IPS DF 6.9 (cell line): Measurements from ENCODE around the gene VWA8.
"Not testable (repeated sequence)": the region's sequence is repeated elsewhere in the genome, so short reads cannot be mapped to it uniquely, and the experiment has no call there.

Source experiments
- DNase-seq: peaks from one replicate; pipeline ENCODE4 v3.0.0-alpha.2; 2013; ENCODE audit warnings: low read depth, low spot score
- H3K27ac ChIP-seq: one replicate; pipeline ENCODE4 v1.5.1; 2013; ENCODE audit warnings: low read length, control low read depth
- H3K27me3 ChIP-seq: 2 replicates; pipeline ENCODE4 v1.6.1; 2013; ENCODE audit warnings: mild to moderate bottlenecking, low read length; ENCODE audit not compliant: control insufficient read depth, insufficient read depth
- H3K36me3 ChIP-seq: 2 replicates; pipeline ENCODE4 v1.6.1; 2013; ENCODE audit warnings: low read length; ENCODE audit not compliant: control insufficient read depth, insufficient read depth
- H3K4me1 ChIP-seq: 2 replicates; pipeline ENCODE4 v1.6.1; 2013; ENCODE audit warnings: low read length; ENCODE audit not compliant: control insufficient read depth, insufficient read depth
- H3K4me3 ChIP-seq: 2 replicates; pipeline ENCODE4 v1.5.1; 2013; ENCODE audit warnings: mild to moderate bottlenecking, low read length
- H3K9me3 ChIP-seq: 2 replicates; pipeline ENCODE4 v1.6.1; 2013; ENCODE audit warnings: low read length, inconsistent platforms; ENCODE audit not compliant: control insufficient read depth, insufficient read depth
- WGBS: extraction: QIAGEN DNeasy Blood & Tissue Kit; methylation state at CpG from one replicate; pipeline ENCODE4 v1.1.7; 2013; ENCODE audit warnings: mixed read lengths, missing lambda C conversion rate; ENCODE audit not compliant: insufficient read length, insufficient coverage; 5-methylcytosine and 5-hydroxymethylcytosine counted together

Gene VWA8

DNA sequence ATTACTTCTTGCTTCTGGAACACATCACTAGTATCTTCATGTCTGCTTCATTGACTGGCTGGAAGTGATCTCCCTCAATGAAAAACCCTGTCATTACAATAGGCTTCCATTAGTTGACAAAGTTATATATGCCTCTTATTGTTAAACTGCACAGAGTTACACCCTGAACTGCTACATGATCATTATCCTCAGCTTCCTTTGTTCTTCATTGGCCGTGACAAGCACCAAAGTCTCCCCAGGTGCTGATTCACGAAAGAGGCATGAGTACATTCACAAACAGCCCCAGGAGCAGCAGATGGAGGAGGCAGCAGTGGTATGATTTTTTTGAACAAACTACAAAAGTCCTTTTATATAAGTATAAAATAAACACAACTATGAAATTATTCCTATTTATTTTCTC lies 51.4 kb downstream of the VWA8 start:
- Histone ChIP-seq H3K27ac (no peak overlapping the region), H3K4me1 (no peaks in the 10 kb centered on the region), H3K36me3 (no peaks in the 10 kb centered on the region), H3K4me3 (no peak overlapping the region), H3K27me3 (no peaks in the 10 kb centered on the region), H3K9me3 (no peaks in the 10 kb centered on the region)
- no peak for DNase-seq
- no CpG with 5 or more reads among the region's 2 CpGs for WGBS

DNA sequence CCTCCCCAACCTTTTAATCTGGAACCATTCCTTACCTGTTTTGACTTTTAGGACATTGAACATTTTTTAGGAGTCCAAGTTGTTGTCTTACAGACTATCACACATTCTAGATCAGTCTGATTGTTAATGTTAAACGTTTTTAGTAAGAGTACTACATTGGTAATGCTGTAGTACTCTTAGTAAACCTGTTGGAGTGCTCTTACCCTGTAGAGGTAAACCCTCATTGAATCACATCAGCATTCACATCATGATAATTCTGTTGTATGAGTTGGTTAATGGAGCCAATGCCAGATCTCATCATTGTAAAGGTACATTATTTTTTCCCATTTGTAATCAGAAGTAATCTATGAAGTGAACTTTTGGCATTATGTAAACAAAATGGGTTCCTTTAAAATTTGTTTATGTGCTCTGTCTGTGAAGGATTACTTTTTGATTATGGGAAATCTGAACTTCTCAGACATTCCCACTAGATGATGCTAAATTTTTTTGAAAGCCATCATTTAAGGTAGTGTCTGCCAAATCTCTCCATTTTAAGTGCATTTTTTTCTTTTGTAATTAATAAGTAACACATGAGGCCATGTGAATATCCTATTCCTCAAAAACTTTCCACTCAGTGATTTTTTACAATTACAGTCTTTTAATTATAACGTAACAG lies 55.2 kb downstream of the VWA8 start:
- H3K4me3 ChIP-seq, result no peak overlapping the region
- no peak overlapping the region for H3K27ac ChIP-seq
- H3K4me1 ChIP-seq, result no peaks in the 10 kb centered on the region
- no peak for DNase-seq
- H3K27me3 ChIP-seq, result no peaks in the 10 kb centered on the region
- no peaks in the 10 kb centered on the region for H3K9me3 ChIP-seq
- no peaks in the 10 kb centered on the region for H3K36me3 ChIP-seq
- no CpG with 5 or more reads among the region's 2 CpGs for WGBS

DNA sequence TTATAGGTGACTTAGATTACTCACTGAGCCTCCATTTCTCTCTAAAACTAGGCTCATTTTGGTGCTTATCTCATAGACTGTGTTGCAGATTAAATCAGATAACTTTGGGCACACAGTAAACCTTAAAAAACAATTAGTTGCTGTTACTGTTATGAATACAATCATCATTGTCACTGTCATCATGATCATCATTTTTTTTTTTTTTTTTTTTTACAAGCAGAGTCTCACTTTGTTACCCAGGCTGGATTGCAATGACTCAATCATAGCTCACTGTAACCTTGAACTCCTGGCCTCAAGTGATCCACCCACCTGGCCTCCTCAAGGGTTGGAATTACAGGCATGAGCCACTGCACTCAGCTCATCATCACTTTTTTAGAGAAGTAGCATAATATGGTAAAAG lies 60.0 kb downstream of the VWA8 start:
- no peak for DNase-seq
- Histone ChIP-seq H3K9me3 (no peaks in the 10 kb centered on the region), H3K4me1 (no peaks in the 10 kb centered on the region), H3K27ac (no peak overlapping the region), H3K36me3 (no peaks in the 10 kb centered on the region), H3K27me3 (no peaks in the 10 kb centered on the region), H3K4me3 (no peak overlapping the region)

DNA sequence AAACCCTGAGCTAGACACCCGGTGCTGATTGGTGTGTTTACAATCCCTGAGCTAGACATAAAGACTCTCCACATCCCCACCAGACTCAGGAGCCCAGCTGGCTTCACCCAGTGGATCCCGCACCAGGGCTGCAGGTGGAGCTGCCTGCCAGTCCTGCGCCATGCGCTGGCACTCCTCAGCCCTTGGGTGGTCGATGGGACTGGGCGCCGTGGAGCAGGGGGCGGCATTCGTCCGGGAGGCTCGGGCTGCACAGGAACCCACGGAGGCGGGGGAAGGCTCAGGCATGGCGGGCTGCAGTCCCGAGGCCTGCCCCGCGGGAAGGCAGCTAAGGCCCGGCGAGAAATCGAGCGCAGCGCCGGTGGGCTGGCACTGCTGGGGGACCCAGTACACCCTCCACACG lies 62.5 kb downstream of the VWA8 start:
- not testable (repeated sequence) for DNase-seq, H3K27me3 ChIP-seq
- no CpG with 5 or more reads among the region's 24 CpGs for WGBS

DNA sequence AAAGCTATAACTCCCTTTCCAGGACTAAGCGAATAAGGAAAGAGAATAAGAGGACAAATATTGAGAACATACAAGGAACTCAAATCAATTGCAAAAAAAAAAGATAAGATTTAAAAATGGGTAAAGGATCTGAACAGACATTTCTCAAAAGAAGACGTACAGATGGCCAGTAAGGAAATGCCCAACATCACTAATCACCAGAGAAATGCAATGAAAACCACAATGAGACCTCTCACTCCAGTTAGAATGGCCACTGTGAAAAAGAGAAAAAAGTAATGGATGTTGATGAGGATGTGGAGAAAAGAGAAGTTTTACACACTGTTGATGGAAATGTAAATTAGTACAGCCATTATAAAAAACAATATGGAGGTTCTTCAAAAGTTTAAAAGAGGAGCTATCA lies 63.8 kb downstream of the VWA8 start:
- no peaks in the 10 kb centered on the region for H3K27me3 ChIP-seq

More for the DNA sequence above, 62.5 kb downstream of the VWA8 start:
- H3K4me3 ChIP-seq, H3K27ac ChIP-seq, H3K4me1 ChIP-seq, H3K9me3 ChIP-seq, H3K36me3 ChIP-seq: not testable (repeated sequence)

GRCh38 chr13:41895478-41895877 lies 65.4 kb downstream of the VWA8 start:
- Histone ChIP-seq H3K4me3 (no peak overlapping the region), H3K27ac (no peak overlapping the region), H3K4me1 (no peaks in the 10 kb centered on the region), H3K27me3 (no peaks in the 10 kb centered on the region), H3K36me3 (no peaks in the 10 kb centered on the region), H3K9me3 (no peaks in the 10 kb centered on the region)
- DNase-seq, result no peak
- WGBS, result no CpG with 5 or more reads among the region's 1 CpG

More for the DNA sequence above, 63.8 kb downstream of the VWA8 start:
- H3K27ac ChIP-seq, result no peak overlapping the region
- H3K4me1 ChIP-seq, result no peaks in the 10 kb centered on the region
- no peaks in the 10 kb centered on the region for H3K9me3 ChIP-seq
- no peak for DNase-seq
- WGBS, result no CpG with 5 or more reads among the region's 2 CpGs
- no peaks in the 10 kb centered on the region for H3K36me3 ChIP-seq
- H3K4me3 ChIP-seq, result no peak overlapping the region

DNA sequence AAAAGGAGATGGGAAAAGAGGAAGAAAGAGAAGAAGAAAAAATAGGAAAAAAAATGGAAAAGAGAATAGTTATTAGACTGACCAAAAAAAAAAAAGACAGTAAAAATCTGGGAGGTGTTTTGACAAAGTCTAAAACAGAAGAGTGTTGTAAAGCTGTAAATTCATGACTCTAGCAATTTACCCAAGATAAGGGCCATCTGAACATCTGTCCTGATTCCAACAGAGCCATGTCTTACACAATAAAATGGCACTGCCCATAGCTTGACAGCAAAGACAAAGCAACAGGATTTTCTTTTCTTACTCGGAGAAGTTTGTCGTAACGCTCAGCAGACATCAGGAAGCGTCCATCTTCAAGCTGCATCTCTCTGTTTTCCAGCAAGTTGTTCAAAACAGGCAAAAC lies 69.8 kb downstream of the VWA8 start:
- no peaks in the 10 kb centered on the region for H3K36me3 ChIP-seq
- no CpG with 5 or more reads among the region's 4 CpGs for whole genome bisulfite sequencing
- no peaks in the 10 kb centered on the region for H3K9me3 ChIP-seq
- H3K27ac ChIP-seq, result no peak overlapping the region
- no peak for DNase-seq
- H3K4me1 ChIP-seq, result no peaks in the 10 kb centered on the region
- no peak overlapping the region for H3K4me3 ChIP-seq
- no peaks in the 10 kb centered on the region for H3K27me3 ChIP-seq

- no peaks in the 10 kb centered on the region for H3K9me3 ChIP-seq
- peaks cover 3% of the 10 kb centered on the region; the same call in 1 of the 2 replicates for H3K36me3 ChIP-seq
- DNase-seq, result no peak
- H3K27me3 ChIP-seq, result no peaks in the 10 kb centered on the region
- no peak overlapping the region for H3K4me3 ChIP-seq
- H3K4me1 ChIP-seq, result no peaks in the 10 kb centered on the region
- H3K27ac ChIP-seq, result no peak overlapping the region
Observed at GRCh38 chr13:41883147-41883546, 77.8 kb downstream of the VWA8 start.

- not testable (repeated sequence) for DNase-seq, H3K27me3 ChIP-seq, H3K27ac ChIP-seq, H3K4me3 ChIP-seq, H3K9me3 ChIP-seq, H3K36me3 ChIP-seq, H3K4me1 ChIP-seq
- WGBS, result no CpG with 5 or more reads among the region's 32 CpGs
Observed at GRCh38 chr13:41881890-41882289, 79.0 kb downstream of the VWA8 start.

GRCh38 chr13:41880966-41881365 lies 79.9 kb downstream of the VWA8 start:
- DNase-seq, result no peak
- Histone ChIP-seq H3K4me1 (no peaks in the 10 kb centered on the region), H3K27me3 (no peaks in the 10 kb centered on the region), H3K4me3 (no peak overlapping the region), H3K9me3 (no peaks in the 10 kb centered on the region), H3K27ac (no peak overlapping the region), H3K36me3 (peaks cover 3% of the 10 kb centered on the region; the same call in 1 of the 2 replicates)
- no CpG with 5 or more reads among the region's 1 CpG for WGBS

GRCh38 chr13:41864658-41865057 lies 96.3 kb downstream of the VWA8 start:
- no peaks in the 10 kb centered on the region for H3K4me1 ChIP-seq
- WGBS, result no CpG with 5 or more reads among the region's 4 CpGs
- H3K36me3 ChIP-seq, result no peaks in the 10 kb centered on the region
- no peaks in the 10 kb centered on the region for H3K27me3 ChIP-seq
- no peaks in the 10 kb centered on the region for H3K9me3 ChIP-seq
- H3K4me3 ChIP-seq, result no peak overlapping the region
- H3K27ac ChIP-seq, result no peak overlapping the region
- DNase-seq, result no peak
